Fibroblast of pulmonary artery (primary cell): ENCODE data around the gene TRPV6.

Experiments used
- DNase-seq: peaks from one replicate; pipeline ENCODE4 v3.0.0-alpha.2; 2010; ENCODE audit warnings: low read depth
- H3K4me3 ChIP-seq: replicated peaks from 2 replicates; pipeline ENCODE4 v1.5.1; 2011; ENCODE audit warnings: low read depth, mild to moderate bottlenecking, control low read depth, low read length, moderate library complexity
- CTCF ChIP-seq: IDR thresholded peaks from 2 replicates; pipeline ENCODE4 v1.5.1; 2011; ENCODE audit warnings: mild to moderate bottlenecking, control low read depth, low read length, inconsistent platforms; ENCODE audit errors: missing control alignments

Gene TRPV6

GRCh38 chr7:142870566-142871259 is 14.8 kb downstream of the TRPV6 start:
- no peak overlapping the region for H3K4me3 ChIP-seq
- DNase-seq, result no peak
- no peak for TF ChIP-seq CTCF

DNA sequence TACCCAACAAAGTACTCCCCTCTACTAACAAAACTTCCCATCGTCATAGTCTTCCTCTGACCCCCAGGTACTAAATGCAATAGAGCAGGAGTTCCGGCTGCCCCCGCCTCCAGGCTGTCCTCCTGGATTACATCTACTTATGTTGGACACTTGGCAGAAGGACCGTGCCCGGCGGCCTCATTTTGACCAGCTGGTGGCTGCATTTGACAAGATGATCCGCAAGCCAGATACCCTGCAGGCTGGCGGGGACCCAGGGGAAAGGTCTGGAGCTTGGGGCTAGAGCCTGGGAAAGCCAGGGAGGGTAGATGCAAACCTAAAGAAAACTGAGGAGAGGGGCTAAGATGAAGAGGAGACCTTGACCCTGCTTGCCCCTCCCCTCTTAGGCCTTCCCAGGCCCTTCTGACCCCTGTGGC is 15.4 kb downstream of the TRPV6 start:
- DNase-seq, result no peak
- no peak for TF ChIP-seq CTCF
- no peak overlapping the region for H3K4me3 ChIP-seq

DNA sequence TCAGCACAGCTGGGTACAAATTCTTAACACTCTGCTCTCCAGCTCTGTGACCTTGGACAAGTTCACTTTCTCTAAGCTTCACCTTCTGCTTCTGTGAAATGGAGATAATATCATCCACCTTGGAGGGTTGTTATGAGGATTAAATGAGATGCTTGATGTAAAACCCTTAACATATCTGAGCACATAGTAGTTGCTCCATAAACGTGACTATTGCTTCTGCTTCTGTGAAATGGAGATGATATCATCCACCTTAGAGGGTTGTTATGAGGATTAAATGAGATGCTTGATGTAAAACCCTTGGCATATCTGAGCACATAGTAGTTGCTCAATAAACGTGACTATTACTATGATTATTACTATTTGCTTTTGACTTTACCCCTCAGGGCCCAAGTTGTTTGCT is 16.1 kb downstream of the TRPV6 start:
- DNase-seq, result no peak
- TF ChIP-seq CTCF, result no peak
- H3K4me3 ChIP-seq, result no peak overlapping the region

- no peak overlapping the region for H3K4me3 ChIP-seq
- DNase-seq, result no peak
- TF ChIP-seq CTCF, result no peak
These were observed 16.5 kb downstream of the TRPV6 start for GRCh38 chr7:142868986-142869415.

GRCh38 chr7:142868188-142868985 is 17.2 kb downstream of the TRPV6 start:
- DNase-seq, result no peak
- no peak for TF ChIP-seq CTCF

DNA sequence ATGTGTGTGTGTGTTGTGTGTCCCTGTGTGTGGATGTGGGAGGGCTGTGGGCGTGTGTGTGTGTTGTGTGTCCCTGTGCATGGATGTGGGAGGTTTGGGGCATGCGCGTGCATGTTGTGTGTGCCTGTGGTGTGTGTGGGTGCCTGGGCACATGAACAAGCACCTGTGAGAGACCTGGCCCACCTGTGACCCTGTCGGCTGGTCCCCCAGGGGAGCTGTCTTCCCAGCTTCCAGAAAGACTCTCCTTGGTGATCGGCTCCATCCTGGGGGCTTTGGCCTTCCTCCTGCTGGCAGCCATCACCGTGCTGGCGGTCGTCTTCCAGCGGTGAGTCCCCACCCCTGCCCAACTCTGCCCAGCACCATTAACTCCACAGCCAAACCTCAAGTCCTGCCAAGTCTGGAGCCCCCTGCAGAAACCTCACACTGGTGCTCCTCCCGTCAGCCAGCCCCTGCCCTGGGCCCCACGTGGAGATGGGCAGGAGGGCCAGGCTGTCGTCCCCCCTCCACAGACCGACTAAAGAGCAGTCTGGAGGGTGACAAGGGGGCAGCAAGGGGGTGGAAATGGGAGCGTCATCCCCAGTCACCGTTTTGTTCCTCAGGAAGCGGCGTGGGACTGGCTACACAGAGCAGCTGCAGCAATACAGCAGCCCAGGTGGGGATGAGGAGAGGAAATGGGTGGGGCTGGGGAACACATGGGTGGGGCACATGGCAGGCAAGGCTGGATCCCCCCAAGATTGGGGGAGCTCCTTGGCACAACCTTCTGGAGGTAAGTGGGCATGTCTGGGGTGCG is 18.0 kb downstream of the TRPV6 start:
- TF ChIP-seq CTCF, result no peak
- H3K4me3 ChIP-seq, result no peak overlapping the region
- no peak for DNase-seq

More at GRCh38 chr7:142868188-142868985, 17.2 kb downstream of the TRPV6 start:
- no peak overlapping the region for H3K4me3 ChIP-seq
